ENCODE measurements around the gene PUDP. TPM values are rescaled to one million over a fixed set of nuclear protein-coding genes. Genes with fewer than 3 reads are reported as not detected.
A peak's percentile ranks its signal among the peaks of the same experiment; 100 is the strongest.
"Not testable (repeated sequence)": the region's sequence is repeated elsewhere in the genome, so short reads cannot be mapped to it uniquely, and the experiment has no call there.

The PUDP gene
- polyA plus RNA-seq, 1 donor from 2014 or later: 13.0 TPM

DNA sequence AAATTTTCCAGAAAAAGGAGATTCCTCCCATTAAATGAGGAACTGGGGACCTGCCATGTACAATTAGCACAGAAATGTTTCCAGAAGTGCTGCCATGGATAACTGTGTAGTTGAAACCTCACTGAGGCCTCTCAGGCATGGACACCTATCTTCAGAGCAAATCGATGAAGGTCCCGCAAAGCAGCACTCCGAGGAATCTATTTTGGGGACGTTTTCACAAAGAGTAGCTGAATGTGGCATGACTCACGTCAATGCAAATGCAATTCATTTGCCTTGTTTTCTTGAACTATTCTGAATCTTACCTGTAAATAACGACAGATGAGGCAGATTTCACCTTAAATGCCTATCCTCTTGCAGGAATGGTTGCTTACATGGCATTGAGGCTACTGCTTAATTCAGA is 87.5 kb downstream of the PUDP start:
- H3K4me1 Mint-ChIP-seq: peaks cover 41 to 52% (median 44%) of the 10 kb centered on the region in 3 donors

DNA sequence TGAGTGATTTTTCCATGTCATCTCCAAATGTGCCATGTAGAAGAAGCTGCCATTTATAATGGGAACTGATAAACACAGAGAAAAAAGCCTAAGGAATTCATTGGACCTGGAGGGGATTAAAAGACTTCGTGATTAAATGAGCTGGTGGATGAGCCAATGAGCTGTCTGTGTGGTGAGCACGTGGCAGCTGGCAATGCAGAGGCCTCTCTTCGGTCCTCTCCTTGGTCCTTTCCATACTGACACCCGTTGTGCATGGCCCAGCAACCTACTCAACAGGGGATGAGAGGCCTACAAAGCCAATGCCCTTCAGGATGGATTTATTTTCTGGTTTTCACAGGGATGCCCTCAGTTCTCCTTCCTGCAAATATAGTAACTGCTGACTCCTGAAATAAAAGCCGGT is 88.1 kb downstream of the PUDP start:
- Mint-ChIP-seq H3K27ac (peak overlapping the region; percentile 3 to 75 (median 22)), H3K27me3 (no peaks in the 10 kb centered on the region), H3K4me1 (peaks cover 44 to 56% (median 47%) of the 10 kb centered on the region in 3 donors), H3K36me3 (peaks cover 6% of the 10 kb centered on the region), H3K9me3 (no peaks in the 10 kb centered on the region), H3K4me3 (peak overlapping the region in 2 of 4 donors; percentile 24 to 90)

More for the DNA sequence above, 87.5 kb downstream of the PUDP start:
- no peaks in the 10 kb centered on the region for H3K27me3 Mint-ChIP-seq
- H3K4me3 Mint-ChIP-seq: no peak overlapping the region
- H3K9me3 Mint-ChIP-seq: no peaks in the 10 kb centered on the region
- no peak overlapping the region for H3K27ac Mint-ChIP-seq
- peaks cover 6% of the 10 kb centered on the region for H3K36me3 Mint-ChIP-seq

DNA sequence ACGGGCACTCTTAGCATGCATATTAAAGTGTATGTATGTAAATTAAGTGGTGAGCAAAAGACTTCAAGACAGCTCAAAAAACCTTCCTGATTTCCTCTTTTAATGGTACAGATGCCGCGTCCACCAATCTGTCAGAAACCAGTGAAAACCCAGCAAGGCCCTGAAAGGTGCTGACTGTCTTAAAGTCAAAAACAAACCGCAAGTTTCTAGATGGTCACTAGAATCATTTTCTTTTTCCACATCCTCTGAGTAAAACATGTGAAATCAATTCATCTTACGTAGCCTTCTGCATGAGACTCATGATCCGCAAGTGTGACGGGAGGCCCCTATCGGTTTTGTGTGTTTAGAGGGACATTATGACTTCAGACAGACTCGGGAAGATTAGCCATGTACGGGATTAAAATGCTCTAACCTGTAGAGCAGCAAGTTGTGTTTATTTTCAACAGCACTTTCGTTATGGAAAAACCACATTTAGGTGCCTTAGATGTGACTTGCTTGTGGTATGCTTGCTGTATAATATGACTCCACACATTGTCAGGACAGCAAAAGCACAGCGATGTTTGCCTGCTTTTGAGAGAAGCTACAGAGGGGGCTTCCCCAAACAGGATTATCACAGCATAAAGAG is 88.6 kb downstream of the PUDP start:
- Mint-ChIP-seq H3K9me3 (no peaks in the 10 kb centered on the region), H3K4me1 (peaks cover 47 to 60% (median 48%) of the 10 kb centered on the region in 3 donors), H3K27ac (peak overlapping the region; percentile 3 to 75 (median 22)), H3K27me3 (no peaks in the 10 kb centered on the region), H3K36me3 (peaks cover 6% of the 10 kb centered on the region), H3K4me3 (peak overlapping the region; percentile 13 to 90 (median 64))

DNA sequence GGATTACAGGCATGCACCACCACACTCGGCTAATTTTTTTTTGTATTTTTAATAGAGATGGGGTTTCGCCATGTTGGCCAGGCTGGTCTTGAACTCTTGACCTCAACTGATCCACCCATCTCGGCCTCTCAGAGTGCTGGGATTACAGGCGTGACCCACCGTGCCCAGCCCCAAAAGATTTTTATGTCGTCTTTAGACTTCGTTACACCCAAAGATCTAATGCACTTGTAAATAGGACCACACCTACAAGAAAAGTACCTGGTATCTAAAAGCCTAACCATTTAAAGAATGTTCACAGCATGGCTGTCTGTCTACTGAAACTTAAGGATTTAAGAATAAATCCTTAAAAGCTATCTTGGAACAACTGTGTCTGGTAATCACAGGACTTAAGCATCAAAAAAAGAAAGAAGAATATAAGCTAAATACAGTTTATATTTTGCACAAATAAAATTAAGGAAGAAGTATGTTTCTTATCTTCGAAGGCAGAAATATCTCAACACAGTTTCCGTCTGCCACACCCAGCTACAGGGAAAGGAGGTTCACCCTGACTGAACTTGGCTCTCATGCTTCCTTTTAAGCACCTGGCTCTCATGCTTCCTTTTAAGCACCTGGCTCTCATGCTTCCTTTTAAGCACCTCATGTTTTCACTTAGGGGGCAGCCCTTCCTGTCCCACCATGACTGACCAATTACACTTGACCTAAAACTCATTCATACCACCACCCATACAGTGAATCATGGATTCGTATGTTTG is 92.4 kb downstream of the PUDP start:
- H3K4me1 Mint-ChIP-seq: peaks cover 48 to 54% (median 49%) of the 10 kb centered on the region in 3 donors
- H3K36me3 Mint-ChIP-seq: peaks cover 8% of the 10 kb centered on the region
- peak overlapping the region in 3 of 4 donors; percentile 19 to 82 (median 78) for H3K4me3 Mint-ChIP-seq
- H3K27me3 Mint-ChIP-seq: no peaks in the 10 kb centered on the region
- peak overlapping the region; percentile 13 to 85 (median 72) for H3K27ac Mint-ChIP-seq
- H3K9me3 Mint-ChIP-seq: no peaks in the 10 kb centered on the region

DNA sequence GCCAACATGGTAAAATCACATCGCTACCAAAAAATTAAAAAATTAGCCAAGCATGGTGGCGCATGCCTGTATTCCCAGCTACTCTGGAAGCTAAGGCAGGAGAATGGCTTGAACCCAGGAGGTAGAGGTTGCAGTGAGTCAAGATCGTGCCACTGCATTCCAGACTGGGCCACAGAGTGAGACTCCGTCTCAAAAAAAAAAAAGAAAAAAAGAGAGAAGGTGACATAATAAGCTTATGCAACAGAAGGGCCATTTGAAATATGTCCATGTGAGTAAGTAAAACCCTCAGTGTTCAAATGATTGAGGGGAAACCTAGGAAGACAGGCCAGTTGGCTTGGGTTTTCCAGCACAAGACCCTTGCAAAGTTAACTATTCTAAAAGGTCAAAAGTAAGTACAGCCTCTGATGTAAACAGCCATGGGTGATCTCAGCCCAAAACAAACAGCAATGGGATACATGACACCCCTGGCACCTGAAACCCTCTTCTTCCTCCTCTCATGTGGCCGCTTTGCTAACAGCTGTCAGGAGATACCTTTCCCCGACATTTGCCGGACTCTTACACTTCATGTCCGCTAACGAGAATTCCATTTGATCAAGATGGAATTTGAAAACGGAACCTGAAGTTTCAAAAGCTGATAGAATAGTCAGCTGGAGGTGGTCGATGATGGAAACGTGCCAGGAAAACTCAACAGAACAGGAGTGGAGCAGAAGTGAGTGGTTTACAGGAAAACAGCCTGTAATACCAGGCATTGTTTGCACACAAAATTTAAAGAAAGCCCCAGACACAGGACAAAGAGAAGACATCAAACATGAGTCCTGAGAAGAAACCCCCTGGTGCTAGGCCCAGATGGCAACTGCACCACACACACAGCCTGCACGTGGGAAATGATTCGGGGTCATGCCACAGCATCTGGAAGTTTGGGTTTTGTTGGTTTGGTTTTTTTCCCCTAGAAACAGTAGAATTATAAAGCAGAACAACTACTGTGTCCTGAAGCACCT is 93.4 kb downstream of the PUDP start:
- Mint-ChIP-seq H3K36me3 (peaks cover 13% of the 10 kb centered on the region), H3K4me1 (peaks cover 43 to 47% (median 46%) of the 10 kb centered on the region in 3 donors), H3K27ac (no peak overlapping the region), H3K4me3 (peak overlapping the region in 1 of 4 donors; percentile 82), H3K27me3 (no peaks in the 10 kb centered on the region), H3K9me3 (no peaks in the 10 kb centered on the region)

DNA sequence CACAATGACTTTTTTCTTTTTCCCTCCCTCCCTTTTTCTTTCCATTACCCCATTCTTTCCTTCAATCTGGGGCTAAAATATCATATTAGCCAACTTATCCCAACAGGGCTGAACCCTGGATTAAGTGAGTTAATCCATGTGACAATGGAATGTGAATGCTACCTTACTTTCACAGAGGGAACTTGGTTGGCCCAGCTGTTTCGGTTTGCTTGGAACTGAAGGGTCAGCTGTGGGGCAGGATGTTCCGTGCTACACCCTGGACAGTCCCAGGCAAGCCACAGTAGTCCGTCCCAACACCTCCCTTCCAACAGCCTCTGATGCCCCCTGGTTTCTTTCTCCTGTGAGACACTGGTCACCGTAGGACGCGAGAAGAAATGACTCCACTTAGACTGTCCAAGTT is 95.4 kb downstream of the PUDP start:
- Mint-ChIP-seq H3K4me1 (peaks cover 29 to 30% (median 29%) of the 10 kb centered on the region in 3 donors), H3K4me3 (no peak overlapping the region), H3K27ac (no peak overlapping the region)

DNA sequence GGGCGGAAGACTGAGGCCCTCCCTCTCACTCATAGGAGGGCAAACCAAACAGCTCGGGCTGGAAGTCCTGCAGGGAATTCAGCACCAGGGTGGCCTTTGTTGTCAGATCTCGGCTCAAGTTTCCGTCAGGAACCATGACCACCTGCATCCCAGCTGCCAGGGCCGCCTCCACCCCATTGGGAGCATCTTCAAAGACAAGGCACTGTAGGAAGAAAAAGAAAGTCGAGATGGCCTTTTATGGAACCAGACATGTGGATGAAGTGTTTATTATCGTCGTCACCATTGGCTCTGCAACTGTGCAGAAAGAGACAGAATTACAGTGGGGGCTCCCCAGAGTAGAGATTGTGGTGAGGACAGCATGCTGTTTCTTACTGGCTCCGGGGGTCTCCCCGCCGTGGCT is 97.7 kb downstream of the PUDP start:
- Mint-ChIP-seq H3K36me3 (peaks cover 11% of the 10 kb centered on the region), H3K9me3 (no peaks in the 10 kb centered on the region), H3K4me3 (peak overlapping the region in 1 of 4 donors; percentile 17), H3K4me1 (peaks cover 7 to 15% (median 7%) of the 10 kb centered on the region in 3 donors), H3K27ac (no peak overlapping the region), H3K27me3 (no peaks in the 10 kb centered on the region)

More for the DNA sequence above, 95.4 kb downstream of the PUDP start:
- Mint-ChIP-seq H3K36me3 (peaks cover 13% of the 10 kb centered on the region), H3K27me3 (no peaks in the 10 kb centered on the region), H3K9me3 (no peaks in the 10 kb centered on the region)

DNA sequence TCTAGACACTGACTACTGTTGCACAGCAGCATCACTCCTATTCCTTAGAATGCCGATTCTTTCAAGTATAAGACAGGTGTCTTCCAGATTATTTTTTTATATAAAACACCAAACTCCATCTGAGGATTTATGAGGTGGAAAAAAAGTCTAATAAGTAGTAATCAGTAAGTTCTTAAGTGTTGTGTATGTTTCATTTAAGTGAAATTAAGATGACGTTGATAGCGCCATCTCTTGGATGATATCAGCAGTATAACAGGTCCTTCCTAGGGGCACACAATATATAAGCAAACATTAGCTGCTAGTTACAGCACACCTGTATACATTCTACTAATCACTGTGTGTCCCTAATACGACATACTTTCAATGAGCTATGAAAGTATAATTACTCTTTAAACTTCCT is 100.0 kb downstream of the PUDP start:
- H3K27ac Mint-ChIP-seq: no peak overlapping the region
- peaks cover 0 to 6% (median 3%) of the 10 kb centered on the region in 3 donors for H3K4me1 Mint-ChIP-seq
- no peak overlapping the region for H3K4me3 Mint-ChIP-seq
- no peaks in the 10 kb centered on the region for H3K9me3 Mint-ChIP-seq
- no peaks in the 10 kb centered on the region for H3K27me3 Mint-ChIP-seq
- peaks cover 10% of the 10 kb centered on the region for H3K36me3 Mint-ChIP-seq

DNA sequence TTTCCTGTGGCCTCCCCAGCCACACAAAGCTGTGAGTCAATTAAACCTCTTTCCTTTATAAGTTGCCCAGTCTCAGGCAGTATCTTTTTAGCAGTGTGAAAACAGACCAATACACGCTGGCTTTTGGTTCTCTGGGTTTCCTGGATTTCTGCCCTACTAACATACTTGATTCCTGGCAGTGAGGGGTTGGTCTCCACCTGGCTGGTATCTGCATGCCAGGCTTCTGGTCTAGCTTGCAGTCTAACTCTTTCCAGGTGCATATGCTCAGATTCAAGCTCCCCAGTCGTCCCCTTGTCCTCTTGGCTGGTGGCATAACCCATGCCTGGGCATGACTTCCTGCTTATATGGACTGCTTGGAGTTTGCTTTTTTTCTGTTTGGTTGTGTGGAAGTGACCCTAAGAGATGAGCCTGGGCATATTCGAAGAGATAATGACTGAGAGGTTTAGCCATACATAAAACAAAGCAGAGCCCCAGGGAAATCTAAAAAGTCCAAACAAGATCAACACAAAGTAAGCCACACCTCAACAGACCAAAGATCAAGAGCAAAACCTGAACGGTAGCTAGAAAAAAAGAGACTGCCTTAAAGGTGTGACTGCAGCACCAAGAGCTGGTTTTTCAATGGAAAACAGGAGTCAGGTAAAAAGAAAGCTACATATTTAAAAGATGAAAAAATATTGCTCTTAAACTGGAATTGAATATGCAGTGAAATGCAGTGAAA is 102.6 kb downstream of the PUDP start:
- Mint-ChIP-seq H3K4me1 (peaks cover 0 to 6% (median 5%) of the 10 kb centered on the region in 3 donors), H3K4me3 (no peak overlapping the region), H3K27me3 (no peaks in the 10 kb centered on the region), H3K36me3 (peaks cover 19% of the 10 kb centered on the region), H3K27ac (no peak overlapping the region), H3K9me3 (no peaks in the 10 kb centered on the region)

DNA sequence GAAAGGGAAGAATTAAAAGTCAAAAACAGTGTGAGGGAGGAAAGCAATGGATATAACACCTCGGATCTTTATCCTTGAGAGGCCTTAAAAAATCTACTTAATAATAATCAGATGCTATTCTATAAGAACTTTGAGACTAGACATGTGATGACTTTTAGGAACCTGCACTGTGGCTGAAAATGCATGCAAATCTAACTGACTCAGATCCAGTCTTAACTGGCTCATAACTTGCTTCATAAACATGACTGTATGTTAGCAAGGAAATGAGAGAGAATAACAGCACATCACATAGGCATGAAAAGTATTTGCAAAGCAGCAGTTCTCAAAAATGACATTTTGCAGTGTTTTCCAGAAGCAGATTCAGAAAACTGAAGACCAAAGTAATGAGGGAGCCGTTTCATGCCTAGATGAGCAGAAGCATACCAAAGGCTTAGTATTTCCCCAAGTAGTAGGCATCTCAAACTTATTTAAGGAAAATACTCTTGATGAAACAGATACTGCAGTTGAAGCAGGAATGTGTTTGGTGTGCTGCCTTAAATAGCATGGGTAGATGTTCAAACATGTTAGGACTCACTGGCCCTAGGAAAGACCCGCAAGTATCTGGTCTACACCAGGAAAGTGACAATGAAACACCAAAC is 104.0 kb downstream of the PUDP start:
- not testable (repeated sequence) for H3K9me3 Mint-ChIP-seq, H3K4me1 Mint-ChIP-seq, H3K27ac Mint-ChIP-seq, H3K27me3 Mint-ChIP-seq, H3K4me3 Mint-ChIP-seq
- peaks cover 12% of the 10 kb centered on the region for H3K36me3 Mint-ChIP-seq

DNA sequence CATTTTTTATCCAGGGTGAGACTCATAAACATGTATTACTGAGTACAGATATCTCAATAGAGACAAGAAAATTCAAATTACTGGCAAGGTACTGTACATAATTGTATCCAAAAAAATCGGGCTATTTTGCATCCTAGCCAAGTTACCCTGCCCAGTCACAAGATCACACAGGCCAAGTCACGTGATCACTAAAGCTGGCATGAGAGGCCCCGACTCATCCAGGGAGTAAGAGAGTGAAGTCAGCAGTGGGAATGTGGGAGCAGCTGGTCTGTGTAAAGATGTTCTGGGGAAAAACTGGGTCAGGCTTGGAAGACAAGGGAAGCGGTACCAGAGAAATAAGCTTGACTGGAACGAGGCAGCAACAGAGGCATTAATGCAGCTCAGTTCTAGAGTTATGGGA is 119.7 kb downstream of the PUDP start:
- Mint-ChIP-seq H3K9me3 (no peaks in the 10 kb centered on the region), H3K4me3 (no peak overlapping the region), H3K27ac (peak overlapping the region in 1 of 3 donors; percentile 75), H3K27me3 (no peaks in the 10 kb centered on the region), H3K4me1 (peaks cover 0 to 7% (median 0%) of the 10 kb centered on the region in 3 donors), H3K36me3 (peaks cover 4% of the 10 kb centered on the region)

DNA sequence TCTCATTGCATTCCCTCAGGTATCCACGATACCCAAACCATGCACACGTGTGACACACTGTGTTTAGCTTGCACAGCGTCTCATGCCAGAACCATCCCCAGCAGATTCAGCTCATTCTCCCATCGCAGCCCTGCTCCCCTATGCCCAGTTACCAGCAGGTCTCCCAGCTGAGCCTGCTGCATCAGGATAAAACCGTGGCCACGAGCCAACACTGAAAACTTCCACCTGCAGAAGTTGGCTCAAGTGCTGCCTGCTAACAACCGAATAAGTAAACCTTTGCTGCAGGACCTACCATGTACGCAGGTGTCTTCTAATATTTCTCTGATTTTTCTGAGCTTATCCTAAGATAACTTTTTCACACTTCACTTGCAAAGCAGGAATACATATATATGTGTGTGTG is 120.9 kb downstream of the PUDP start:
- Mint-ChIP-seq H3K4me3 (no peak overlapping the region), H3K27ac (no peak overlapping the region), H3K36me3 (peaks cover 4% of the 10 kb centered on the region), H3K4me1 (peaks cover 0 to 7% (median 0%) of the 10 kb centered on the region in 3 donors), H3K27me3 (no peaks in the 10 kb centered on the region), H3K9me3 (no peaks in the 10 kb centered on the region)

DNA sequence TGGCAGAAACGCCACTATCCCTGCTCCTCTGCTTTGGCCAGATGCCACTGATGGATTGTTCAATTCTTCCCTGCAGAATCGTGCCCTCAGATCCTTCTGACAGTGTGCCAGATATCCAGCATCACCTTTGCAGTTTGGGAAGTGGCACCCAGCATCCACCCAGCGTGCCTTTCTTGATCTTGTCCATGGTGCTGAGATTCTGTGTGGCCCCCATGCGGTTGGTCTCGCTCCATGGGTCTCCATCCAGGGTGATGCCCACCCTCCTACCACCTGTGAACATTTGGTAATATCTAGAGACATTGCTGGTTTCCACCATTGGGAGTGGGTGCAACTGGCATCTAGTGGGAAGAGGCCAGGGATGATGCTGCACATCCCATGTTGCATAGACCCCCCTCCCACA is 121.6 kb downstream of the PUDP start:
- peak overlapping the region in 1 of 4 donors; percentile 30 for H3K4me3 Mint-ChIP-seq
- not testable (repeated sequence) for H3K27me3 Mint-ChIP-seq, H3K4me1 Mint-ChIP-seq, H3K27ac Mint-ChIP-seq, H3K36me3 Mint-ChIP-seq, H3K9me3 Mint-ChIP-seq

DNA sequence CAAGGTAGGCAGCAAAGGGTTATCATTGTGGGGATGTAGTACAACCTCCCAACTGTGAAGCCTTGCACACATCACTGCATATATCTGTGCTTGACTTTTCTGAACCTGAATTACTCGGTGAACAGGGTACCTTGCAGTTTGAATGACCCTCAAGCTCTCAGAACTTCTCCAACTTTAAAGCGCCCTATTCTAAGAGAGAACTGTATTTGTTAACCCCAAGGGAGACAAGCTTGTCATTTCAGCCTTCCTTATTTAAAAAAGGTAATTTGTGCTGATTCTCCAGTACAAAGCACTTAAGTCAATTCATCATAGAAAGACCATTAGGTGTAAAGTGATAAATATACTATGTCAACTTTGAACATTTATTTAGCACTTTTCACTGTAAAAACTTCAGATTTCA is 122.5 kb downstream of the PUDP start:
- Mint-ChIP-seq H3K4me1 (peaks cover 0 to 7% (median 0%) of the 10 kb centered on the region in 3 donors), H3K36me3 (peaks cover 4% of the 10 kb centered on the region), H3K27me3 (no peaks in the 10 kb centered on the region), H3K9me3 (no peaks in the 10 kb centered on the region), H3K27ac (no peak overlapping the region), H3K4me3 (no peak overlapping the region)
